ENCODE data around the gene TENM4.

Gene TENM4

DNA sequence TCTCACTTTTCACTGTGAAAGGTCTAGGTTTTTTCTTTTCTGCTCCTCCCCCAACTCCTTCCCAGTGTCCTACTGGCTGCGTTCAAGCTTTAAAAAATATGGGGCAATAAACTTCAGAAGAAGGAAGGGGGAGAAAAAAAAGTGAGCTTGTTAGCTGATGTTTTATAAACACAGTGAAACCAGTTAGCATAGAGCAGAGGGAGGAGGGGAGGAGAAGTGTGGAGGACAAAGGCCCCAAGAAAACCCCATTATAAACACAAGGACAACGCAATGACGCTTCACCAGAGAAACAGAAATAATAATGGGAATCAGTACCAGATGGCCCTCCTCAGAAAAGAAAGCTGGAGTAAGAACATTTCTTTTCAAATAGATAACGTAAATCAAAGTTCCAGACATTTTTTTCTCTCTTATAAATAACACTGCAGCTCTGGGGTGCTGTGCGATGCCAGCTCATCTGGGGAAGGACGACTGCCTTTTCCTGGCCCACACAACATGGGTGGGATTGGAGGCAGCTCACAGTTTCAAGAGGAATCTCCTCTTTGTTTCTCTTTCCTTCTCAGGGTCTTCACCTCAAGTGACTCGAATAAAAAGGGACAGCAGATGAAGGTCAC lies 630.8 kb downstream of the TENM4 start:
- TF ChIP-seq TEAD4 (IDR thresholded peaks at IDR 0.05), result no peak
- no peak for TF ChIP-seq RAD21 (IDR thresholded peaks at IDR 0.05; ENCODE audit: low read depth)
- TF ChIP-seq CREB1 (IDR thresholded peaks at IDR 0.05; ENCODE audit: low read depth), result no peak
- TF ChIP-seq ZBTB7A (IDR thresholded peaks at IDR 0.05; ENCODE audit: low read depth), result no peak
- no peak for TF ChIP-seq EP300 (IDR thresholded peaks at IDR 0.05; ENCODE audit: borderline replicate concordance)
- TF ChIP-seq, protein P1, sequence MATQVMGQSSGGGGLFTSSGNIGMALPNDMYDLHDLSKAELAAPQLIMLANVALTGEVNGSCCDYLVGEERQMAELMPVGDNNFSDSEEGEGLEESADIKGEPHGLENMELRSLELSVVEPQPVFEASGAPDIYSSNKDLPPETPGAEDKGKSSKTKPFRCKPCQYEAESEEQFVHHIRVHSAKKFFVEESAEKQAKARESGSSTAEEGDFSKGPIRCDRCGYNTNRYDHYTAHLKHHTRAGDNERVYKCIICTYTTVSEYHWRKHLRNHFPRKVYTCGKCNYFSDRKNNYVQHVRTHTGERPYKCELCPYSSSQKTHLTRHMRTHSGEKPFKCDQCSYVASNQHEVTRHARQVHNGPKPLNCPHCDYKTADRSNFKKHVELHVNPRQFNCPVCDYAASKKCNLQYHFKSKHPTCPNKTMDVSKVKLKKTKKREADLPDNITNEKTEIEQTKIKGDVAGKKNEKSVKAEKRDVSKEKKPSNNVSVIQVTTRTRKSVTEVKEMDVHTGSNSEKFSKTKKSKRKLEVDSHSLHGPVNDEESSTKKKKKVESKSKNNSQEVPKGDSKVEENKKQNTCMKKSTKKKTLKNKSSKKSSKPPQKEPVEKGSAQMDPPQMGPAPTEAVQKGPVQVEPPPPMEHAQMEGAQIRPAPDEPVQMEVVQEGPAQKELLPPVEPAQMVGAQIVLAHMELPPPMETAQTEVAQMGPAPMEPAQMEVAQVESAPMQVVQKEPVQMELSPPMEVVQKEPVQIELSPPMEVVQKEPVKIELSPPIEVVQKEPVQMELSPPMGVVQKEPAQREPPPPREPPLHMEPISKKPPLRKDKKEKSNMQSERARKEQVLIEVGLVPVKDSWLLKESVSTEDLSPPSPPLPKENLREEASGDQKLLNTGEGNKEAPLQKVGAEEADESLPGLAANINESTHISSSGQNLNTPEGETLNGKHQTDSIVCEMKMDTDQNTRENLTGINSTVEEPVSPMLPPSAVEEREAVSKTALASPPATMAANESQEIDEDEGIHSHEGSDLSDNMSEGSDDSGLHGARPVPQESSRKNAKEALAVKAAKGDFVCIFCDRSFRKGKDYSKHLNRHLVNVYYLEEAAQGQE (IDR thresholded peaks at IDR 0.05; ENCODE audit: low read depth), result no peak
- TF ChIP-seq TCF12 (IDR thresholded peaks at IDR 0.05; ENCODE audit: low read depth), result no peak
- no peak for TF ChIP-seq YY1 (IDR thresholded peaks at IDR 0.05; ENCODE audit: low read depth)
- no peak for TF ChIP-seq NFIC (IDR thresholded peaks at IDR 0.05)
- no peak for TF ChIP-seq CEBPB (IDR thresholded peaks at IDR 0.05)

DNA sequence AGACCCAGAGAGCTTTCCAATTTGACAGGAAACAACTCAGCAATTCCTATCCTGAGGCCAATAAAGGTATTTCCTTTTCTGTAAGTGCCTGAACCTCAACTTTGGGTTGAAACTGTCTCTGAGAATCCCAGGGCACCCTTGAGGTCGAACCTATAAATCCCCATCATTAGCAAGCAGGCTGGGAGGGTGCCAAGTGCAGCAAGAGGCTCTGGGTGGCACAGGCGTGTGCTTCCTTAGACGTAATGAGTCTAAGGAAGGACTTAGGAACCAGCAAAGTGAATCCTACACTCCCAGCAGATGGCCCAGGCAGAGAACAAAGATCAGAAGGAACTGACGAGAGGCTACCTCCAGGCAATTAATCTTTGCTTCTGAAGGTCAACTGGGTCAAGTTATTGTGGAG lies 631.9 kb downstream of the TENM4 start:
- no peak for TF ChIP-seq EGR1 (IDR thresholded peaks at IDR 0.05)
- TF ChIP-seq CEBPB (IDR thresholded peaks at IDR 0.05), result no peak
- TF ChIP-seq, protein P2, sequence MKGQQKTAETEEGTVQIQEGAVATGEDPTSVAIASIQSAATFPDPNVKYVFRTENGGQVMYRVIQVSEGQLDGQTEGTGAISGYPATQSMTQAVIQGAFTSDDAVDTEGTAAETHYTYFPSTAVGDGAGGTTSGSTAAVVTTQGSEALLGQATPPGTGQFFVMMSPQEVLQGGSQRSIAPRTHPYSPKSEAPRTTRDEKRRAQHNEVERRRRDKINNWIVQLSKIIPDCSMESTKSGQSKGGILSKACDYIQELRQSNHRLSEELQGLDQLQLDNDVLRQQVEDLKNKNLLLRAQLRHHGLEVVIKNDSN (IDR thresholded peaks at IDR 0.05), result no peak
- TF ChIP-seq, protein P1 (IDR thresholded peaks at IDR 0.05; ENCODE audit: low read depth), result no peak
- no peak for TF ChIP-seq CREB1 (IDR thresholded peaks at IDR 0.05; ENCODE audit: low read depth)
- no peak for TF ChIP-seq YY1 (IDR thresholded peaks at IDR 0.05; ENCODE audit: low read depth)
- TF ChIP-seq RAD21 (IDR thresholded peaks at IDR 0.05; ENCODE audit: low read depth), result no peak
- TF ChIP-seq FOXM1 (IDR thresholded peaks at IDR 0.05; ENCODE audit: borderline replicate concordance, low read depth), result no peak
- TF ChIP-seq, protein P3, sequence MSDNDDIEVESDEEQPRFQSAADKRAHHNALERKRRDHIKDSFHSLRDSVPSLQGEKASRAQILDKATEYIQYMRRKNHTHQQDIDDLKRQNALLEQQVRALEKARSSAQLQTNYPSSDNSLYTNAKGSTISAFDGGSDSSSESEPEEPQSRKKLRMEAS (IDR thresholded peaks at IDR 0.05), result no peak

DNA sequence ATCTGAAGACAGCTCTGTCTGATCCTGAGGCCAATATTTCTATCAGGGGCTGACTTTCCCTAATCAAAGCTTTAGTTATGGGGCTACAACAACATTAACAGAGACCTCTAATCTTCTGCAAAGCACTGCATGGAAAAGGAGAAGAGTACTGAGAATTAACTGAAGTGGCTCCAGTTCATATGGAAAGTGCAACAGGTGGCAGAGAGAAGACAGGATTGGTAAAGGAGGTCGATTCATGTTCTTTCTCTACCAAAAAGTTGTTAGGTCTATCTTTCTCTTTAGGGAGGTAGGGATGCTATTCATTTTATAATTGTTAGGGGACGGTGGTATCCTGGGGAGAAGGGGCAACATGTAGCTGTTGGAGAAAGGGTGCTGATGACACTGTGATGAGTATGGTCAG lies 633.5 kb downstream of the TENM4 start:
- TF ChIP-seq EGR1 (IDR thresholded peaks at IDR 0.05) (no peak), ZBTB7A (IDR thresholded peaks at IDR 0.05; ENCODE audit: low read depth) (no peak), CEBPB (IDR thresholded peaks at IDR 0.05) (no peak), FOXM1 (IDR thresholded peaks at IDR 0.05; ENCODE audit: borderline replicate concordance, low read depth) (no peak), TEAD4 (IDR thresholded peaks at IDR 0.05) (no peak), EP300 (IDR thresholded peaks at IDR 0.05; ENCODE audit: borderline replicate concordance) (no peak), TCF12 (IDR thresholded peaks at IDR 0.05; ENCODE audit: low read depth) (no peak), NFIC (IDR thresholded peaks at IDR 0.05) (no peak), YY1 (IDR thresholded peaks at IDR 0.05; ENCODE audit: low read depth) (no peak)
- TF ChIP-seq, protein P3 (IDR thresholded peaks at IDR 0.05), result no peak
- TF ChIP-seq, protein P2 (IDR thresholded peaks at IDR 0.05), result no peak

DNA sequence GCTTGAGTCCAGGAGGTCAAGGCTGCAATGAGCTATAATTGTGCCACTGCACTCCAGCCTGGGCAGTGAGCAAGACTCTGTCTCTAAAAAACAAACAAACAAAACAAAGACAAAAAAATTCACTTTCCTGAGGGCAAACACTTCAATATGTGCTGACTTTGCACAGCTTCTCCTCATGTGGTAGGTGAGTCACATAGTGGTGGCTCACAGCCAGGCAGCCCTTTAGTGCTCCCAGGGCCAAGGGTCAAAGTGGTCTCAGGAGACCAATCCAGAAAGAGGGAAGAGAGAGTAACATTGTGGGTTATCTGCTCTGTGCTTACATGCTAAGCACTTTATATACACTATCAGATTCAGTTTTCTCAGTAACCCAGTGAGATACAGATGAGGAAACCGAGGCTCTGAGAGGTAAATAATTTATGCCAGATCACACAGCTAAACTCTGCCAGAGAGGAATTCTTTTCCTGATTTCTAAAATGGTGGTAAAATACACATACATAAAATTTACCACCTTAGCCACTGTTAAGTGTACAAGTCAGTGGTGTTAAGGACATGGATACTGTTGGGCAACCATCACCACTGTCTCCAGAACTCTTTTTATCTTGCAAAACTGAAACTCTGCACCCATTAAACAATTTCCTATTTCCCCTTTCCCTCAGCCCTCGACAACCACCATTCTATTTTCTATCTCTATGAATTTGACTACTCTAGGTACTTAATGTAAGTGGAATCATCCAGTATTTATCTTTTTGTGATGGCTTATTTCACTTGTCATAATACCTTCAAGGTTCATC lies 634.4 kb downstream of the TENM4 start:
- TF ChIP-seq NFIC (IDR thresholded peaks at IDR 0.05) (no peak), ZBTB7A (IDR thresholded peaks at IDR 0.05; ENCODE audit: low read depth) (no peak), FOXM1 (IDR thresholded peaks at IDR 0.05; ENCODE audit: borderline replicate concordance, low read depth) (no peak), TAF1 (IDR thresholded peaks at IDR 0.05; ENCODE audit: low read depth) (no peak), YY1 (IDR thresholded peaks at IDR 0.05; ENCODE audit: low read depth) (no peak), TEAD4 (IDR thresholded peaks at IDR 0.05) (no peak), CEBPB (IDR thresholded peaks at IDR 0.05) (no peak), EP300 (IDR thresholded peaks at IDR 0.05; ENCODE audit: borderline replicate concordance) (no peak), EGR1 (IDR thresholded peaks at IDR 0.05) (no peak), TCF12 (IDR thresholded peaks at IDR 0.05; ENCODE audit: low read depth) (no peak), RAD21 (IDR thresholded peaks at IDR 0.05; ENCODE audit: low read depth) (no peak), CREB1 (IDR thresholded peaks at IDR 0.05; ENCODE audit: low read depth) (no peak)
- TF ChIP-seq, protein P1 (IDR thresholded peaks at IDR 0.05; ENCODE audit: low read depth), result no peak
- TF ChIP-seq, protein P3 (IDR thresholded peaks at IDR 0.05), result no peak
- TF ChIP-seq, protein P2 (IDR thresholded peaks at IDR 0.05), result no peak

Data from Ishikawa (cell line).